HG02798 (cell line): Measurements from ENCODE around the gene PTTG1IP.
"Not testable (repeated sequence)": the region's sequence is repeated elsewhere in the genome, so short reads cannot be mapped to it uniquely, and the experiment has no call there.

ENCODE experiments used
- ATAC-seq: cut with Tn5 transposase; IDR thresholded peaks from one replicate; pipeline ENCODE4 v1.9.1; 2021; ENCODE audit warnings: mild to moderate bottlenecking; ENCODE audit not compliant: unreplicated experiment, poor library complexity

PTTG1IP gene

GRCh38 chr21:44834231-44834950 lies 39.1 kb downstream of the PTTG1IP start:
- no peak for ATAC-seq

DNA sequence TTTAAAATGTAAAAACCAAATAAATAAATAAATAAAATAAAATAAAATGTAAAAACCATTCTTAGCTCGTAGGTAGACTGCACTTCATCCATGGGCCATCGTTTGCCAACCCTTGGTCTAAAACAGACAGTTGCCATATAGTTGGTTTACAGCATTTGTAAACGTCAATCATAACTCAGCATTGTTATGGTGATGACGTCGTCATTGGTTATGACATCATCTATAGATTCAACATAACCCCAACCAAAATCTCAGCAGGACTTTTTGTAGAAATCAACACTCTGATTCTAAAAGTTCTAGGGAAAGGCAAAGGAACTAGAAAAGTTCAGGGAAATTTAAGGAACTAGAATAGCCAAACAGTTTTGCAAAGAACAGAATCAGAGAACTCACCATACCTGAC lies 39.8 kb downstream of the PTTG1IP start:
- ATAC-seq: no peak

DNA sequence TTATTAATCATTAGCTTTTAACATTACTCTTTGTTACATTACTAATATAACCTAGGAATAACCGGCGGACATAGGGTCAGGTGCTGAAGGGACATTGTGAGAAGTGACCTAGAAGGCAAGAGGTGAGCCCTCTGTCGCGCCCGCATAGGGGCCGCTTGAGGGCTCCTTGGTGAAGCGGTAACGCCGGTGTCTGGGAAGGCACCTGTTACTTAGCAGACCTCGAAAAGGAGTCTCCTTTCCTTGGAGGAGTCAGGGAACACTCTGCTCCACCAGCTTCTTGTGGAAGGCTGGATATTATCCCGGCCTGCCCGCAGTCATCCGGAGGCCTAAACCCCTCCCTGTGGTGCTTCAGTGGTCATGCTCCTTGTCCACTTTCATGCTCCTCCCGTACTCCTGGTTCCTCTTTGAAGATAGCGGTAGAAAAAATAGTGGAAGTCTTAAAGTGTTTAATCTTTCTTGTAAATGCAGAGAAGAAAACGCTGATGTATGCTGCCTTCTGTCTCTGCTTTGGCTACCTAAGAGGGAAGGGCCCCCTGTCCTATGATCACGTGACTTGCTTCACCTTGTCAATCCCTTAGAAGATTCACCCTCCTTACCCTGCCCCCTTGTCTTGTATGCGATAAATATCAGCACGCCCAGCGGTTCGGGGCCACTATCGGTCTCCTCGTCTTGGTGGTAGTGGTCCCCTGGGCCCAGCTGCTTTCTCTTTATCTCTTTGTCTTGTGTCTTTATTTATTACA lies 40.8 kb downstream of the PTTG1IP start:
- not testable (repeated sequence) for ATAC-seq

GRCh38 chr21:44831227-44831860 lies 42.1 kb downstream of the PTTG1IP start:
- no peak for ATAC-seq

DNA sequence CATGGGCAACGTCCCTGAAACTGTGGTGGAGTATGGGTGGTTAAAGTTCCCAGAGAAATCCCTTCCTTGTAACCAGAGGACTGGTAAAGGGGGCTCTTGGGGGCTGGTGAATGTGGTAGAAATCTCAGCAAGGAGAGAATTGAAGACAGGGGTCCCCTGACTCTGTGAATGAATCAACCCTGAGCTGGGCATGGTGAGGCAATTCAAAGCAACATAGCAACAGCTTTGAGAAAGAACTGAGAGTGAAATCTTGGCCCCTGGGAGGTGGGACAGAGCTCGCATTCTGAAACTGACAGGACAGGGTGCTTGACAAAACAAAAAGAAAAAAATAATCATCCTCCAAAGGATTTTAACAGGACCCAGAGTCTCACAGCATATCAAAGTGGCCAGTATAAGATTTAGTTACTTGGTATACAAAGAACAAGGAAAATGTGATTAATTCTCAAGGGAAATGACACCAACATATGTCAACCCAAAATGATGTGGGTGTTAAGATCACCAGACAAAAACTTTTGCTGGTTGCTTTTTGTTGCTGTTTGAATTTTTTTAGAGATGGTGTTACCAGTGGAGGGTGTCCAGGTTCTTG lies 43.9 kb downstream of the PTTG1IP start:
- no peak for ATAC-seq

DNA sequence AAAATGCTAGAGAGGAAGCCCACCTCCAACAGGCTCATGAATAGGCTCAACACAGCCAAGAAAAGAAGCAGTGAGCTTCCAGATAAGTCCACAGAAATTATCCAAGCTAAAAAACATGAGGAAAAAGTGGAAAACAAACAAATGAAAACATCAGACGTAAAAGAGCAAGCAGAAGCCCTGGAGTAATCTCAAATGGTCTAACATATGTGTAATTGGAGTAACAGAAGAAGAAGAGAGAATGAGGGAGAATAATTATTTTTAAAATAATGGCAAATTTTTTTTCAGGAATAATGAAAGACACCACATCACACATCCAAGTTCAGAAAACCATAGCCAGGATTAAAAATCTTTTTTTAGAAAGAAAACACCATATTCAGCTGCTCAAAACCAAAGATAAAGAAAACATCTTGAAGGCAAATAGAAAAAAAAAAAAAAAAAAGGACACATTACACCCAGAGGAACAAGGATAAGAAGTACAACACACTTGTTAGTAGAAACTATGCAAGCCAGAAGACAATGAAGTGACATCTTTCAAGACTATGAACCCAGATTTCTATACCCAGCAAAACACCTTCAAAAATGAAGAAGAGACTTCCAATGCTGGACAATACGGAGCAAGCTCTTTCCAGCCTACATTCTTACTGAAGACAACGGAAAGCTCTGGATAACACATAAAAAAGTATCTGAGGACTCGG lies 45.0 kb downstream of the PTTG1IP start:
- ATAC-seq: no peak

DNA sequence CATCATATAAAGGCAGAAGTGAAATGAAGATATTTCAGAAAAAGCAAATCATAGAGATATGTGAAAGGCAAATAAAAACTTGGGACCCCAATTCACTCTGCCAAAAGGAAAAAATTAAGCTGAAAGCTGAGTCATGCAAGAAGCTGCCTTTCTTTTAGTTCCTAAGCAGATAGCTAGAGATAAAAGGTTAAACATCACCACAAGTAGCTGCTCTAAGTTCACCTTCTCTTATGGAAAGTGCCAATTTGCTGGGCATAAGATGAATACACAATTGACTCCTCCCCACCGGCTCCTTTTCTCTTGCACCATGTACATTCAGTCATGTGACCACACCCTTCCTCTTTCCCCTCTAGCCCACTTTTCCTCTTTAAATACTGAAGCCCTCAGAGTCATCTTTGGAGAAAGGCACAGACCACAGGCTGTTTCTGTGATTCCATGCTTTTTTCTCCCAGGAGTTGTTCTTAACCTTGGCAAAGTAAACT lies 50.3 kb downstream of the PTTG1IP start:
- ATAC-seq: no peak

GRCh38 chr21:44822484-44823178 lies 50.9 kb downstream of the PTTG1IP start:
- ATAC-seq: no peak

DNA sequence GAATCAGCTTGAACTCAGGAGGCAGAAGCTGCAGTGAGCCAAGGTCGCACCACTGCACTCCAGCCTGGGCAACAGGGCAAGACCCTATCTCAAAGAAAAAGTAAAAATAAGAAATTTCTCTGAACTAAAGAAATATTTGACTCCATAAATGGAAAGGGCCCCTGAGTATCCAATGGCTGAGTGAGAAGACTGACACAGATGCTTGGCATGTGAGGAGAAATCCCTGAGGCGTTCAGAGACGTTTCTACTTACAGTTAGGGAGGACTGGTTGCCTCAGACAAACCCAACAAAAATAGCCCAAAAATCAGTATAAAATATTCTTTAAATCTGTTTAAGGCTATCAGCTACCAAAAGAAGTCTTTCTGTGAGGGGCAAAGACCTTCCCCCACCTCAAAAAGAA lies 52.6 kb downstream of the PTTG1IP start:
- no peak for ATAC-seq

- no peak for ATAC-seq
These were observed 53.9 kb downstream of the PTTG1IP start for GRCh38 chr21:44819283-44820243.

DNA sequence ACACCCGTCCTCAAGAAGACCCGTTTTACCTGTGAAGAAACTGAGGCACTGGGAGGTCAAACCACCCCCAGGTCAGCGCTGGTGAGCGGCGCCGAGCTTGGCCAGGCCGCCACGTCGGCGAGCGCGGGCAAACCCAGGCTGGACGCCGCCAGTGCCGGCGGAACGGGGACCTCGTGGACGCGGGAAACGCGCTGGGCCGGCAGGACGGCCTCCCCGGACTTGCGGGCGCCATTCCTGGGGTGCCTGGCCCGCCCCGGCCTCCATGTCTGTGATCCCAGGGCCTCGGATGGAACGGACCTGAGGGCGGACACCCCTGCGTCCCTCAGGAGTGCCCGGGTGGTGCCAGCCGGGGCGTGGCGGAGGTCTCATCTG lies 54.9 kb downstream of the PTTG1IP start:
- no peak for ATAC-seq

DNA sequence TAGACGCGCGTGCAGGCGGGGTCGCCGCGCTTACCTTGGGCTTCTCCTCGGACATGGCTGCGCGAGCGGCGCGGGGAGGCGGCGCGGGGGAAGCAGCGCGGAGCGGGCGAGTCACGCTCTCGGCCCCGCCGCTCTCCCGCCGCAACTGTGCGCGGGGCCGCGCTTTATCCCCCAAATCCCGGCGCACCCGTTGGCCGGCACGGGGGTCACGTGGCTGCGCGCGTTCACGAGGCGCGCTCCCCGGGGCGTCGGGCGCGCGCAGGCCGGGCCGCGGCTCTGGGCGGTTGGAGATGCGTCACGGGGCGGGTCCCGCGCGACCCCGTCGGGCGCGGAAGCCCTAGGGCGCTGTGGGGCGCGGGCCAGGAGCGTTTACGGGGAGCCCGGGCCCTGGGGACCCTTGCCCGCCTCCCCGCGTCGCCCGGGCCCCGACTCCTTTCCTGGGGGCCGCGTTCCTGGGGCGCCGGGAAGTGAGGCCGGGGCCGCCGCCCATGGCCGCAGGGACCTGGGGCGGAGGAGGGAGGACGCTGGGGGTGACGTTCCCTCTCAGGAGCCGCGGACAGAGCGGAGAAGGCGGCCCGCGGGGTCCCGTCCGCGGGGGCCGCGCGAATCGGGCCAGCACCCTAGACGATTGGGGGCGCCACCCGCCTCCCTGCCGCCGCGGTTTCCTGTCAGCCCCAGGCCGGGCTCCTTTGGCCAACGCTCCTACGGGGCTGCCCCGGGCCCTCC lies 55.4 kb downstream of the PTTG1IP start, which contains the start of gene SUMO3:
SUMO3 (minus strand) TSS at position 149 of the 726 bp plus-strand sequence; CDS start at position 55, 94 bp downstream.
- ATAC-seq: peak; percentile 73

GRCh38 chr21:44817506-44817880 lies 56.0 kb downstream of the PTTG1IP start:
- ATAC-seq: peak; percentile 80

- no peak for ATAC-seq
These were observed 56.6 kb downstream of the PTTG1IP start for GRCh38 chr21:44816761-44817505.

DNA sequence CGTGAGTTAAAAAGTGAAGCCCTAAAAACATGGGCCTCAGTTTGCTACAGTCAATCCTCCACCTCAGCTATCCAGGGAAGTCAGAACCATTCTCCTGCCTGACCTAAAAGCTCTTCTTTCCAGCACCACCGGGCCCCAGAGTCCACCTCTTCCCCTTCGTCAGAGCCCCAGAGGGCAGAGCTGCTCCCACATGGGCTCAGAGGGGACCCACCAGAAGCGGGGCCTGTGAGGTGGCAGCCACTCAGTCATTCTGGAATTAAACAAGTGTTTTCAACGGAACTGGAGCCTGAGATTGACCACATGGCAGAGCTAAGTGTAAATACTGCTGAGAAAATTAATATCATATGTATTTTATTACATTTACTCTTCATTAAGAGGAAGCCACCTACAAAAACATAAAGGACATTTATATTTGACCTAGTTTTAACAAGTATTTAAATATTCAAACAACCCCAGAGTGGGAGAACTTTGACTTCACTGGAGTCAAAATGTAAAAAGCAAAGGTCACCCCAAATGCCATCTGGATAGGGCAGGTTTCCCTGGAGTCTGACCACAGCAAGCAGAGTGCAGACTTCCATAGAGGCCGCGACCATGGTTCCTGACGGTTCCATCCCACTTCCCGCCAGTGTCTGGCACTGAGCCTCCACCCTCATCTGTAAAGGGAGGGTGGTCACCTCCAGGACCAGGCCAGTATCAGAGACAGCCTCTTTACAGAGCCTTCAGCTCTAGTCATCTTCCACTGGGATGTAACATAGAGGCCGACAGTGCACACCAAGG lies 57.5 kb downstream of the PTTG1IP start:
- ATAC-seq: no peak

GRCh38 chr21:44815225-44815624 lies 58.3 kb downstream of the PTTG1IP start:
- no peak for ATAC-seq
